D721Med (cell line): ENCODE results near the gene HOXA7.

Source experiments
- DNase-seq: peaks from one replicate; pipeline ENCODE4 v3.0.0; 2011; ENCODE audit warnings: low spot score; ENCODE audit not compliant: insufficient read length
- FAIRE-seq: peaks from 2 replicates; lab custom pipeline; 2011; peaks lifted over from hg19 to GRCh38; lab: Jason Lieb, UNC
- TF ChIP-seq, protein P1 (sequence below): IDR thresholded peaks from 2 replicates; pipeline ENCODE4 v1.5.1; 2012; ENCODE audit warnings: mild to moderate bottlenecking, control low read depth; ENCODE audit not compliant: insufficient read depth; ENCODE audit errors: missing control alignments

The HOXA7 gene

DNA sequence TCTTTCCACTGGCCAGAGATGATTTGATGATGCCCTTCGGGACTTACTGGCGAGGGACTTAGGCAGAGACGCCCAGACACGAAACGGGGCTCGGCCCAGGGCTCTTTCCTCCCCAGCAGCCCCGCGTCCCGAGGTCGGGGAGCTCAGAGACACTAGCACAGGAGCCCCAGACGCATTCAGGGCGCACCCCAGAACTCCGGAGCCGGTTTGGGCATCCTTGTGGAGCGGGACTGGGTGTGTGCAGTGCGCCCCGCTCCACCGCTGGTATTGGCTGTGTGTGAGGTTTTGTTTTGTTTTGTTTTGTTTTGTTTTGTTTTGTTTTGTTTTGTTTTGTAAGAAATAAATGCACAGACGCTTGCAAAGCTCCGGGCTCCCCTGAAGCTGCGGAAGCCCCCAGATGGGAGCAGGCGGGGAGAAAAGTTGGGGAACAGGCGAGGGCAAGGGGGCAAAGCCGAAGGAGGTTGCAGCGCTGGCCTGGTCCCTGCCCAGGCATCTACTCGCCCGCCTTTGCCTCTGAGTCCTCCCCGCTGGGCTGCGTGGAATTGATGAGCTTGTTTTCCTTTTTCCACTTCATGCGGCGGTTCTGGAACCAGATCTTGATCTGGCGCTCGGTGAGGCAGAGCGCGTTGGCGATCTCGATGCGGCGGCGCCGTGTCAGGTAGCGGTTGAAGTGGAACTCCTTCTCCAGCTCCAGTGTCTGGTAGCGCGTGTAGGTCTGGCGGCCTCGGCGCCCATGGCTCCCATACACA, 11.1 kb downstream of the HOXA7 start:
- DNase-seq (no peak), FAIRE-seq (no peak)
- TF ChIP-seq, protein P1, sequence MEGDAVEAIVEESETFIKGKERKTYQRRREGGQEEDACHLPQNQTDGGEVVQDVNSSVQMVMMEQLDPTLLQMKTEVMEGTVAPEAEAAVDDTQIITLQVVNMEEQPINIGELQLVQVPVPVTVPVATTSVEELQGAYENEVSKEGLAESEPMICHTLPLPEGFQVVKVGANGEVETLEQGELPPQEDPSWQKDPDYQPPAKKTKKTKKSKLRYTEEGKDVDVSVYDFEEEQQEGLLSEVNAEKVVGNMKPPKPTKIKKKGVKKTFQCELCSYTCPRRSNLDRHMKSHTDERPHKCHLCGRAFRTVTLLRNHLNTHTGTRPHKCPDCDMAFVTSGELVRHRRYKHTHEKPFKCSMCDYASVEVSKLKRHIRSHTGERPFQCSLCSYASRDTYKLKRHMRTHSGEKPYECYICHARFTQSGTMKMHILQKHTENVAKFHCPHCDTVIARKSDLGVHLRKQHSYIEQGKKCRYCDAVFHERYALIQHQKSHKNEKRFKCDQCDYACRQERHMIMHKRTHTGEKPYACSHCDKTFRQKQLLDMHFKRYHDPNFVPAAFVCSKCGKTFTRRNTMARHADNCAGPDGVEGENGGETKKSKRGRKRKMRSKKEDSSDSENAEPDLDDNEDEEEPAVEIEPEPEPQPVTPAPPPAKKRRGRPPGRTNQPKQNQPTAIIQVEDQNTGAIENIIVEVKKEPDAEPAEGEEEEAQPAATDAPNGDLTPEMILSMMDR, result no peak

DNA sequence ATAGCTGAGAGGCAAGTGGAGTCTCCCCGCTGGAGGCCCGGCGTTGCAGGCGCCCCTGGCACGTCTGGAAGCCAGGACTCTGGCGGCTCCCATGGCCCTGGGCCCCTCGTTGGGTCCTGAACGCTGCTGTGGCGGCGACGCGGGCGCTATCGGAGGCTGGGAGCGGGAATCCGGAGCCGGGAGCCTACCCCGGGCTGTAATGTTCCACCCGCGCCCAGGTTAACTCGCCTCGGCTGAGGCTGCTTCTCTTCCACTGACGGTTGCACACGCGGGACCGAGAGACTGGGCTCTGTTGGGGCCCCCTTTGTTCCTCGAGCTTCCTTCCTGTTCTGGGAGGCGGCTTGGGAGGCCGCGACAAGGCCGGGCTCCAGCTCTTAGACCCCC, 11.7 kb downstream of the HOXA7 start:
- FAIRE-seq (no peak), DNase-seq (no peak)
- TF ChIP-seq, protein P1, result no peak

DNA sequence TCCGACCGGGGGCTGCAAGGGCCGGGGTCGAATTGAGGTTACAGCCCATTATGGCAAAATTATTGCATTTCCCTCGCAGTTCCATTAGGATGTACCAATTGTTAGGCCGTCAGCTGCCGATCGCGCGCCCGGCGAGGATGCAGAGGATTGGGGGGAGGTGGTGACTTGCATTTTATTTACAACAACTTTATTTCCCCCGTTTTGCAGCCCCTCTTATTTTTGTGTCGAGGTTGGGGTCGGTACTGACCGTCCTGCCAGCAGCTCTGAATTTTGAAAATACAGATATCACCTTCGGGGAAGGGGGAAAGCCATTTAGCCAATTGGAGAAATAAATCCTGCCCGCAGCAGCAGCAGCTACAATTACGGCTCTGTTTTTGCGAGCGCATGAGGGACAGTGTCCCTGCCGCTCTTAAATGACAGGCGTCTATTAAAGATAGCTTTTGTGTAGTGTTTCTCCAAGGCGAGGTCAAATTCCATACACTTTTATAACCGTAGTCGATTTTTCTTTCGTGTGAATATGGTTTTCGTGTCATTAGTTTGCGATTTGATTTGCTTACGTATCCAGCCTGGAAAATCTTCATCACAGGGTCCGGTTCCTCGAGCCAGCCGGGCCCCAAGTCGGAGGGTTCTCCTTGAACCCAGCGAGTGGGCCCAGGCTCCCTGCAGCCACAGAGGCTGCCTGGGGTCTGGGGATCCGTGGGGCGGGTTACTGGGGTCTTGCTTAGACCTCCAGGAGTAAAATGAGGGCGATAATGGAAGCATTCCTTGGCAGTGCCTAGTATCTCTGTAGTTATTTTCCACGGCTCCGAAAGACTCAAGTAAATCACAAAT, 12.3 kb downstream of the HOXA7 start:
- DNase-seq, result no peak
- TF ChIP-seq, protein P1, result no peak
- FAIRE-seq, result no peak

DNA sequence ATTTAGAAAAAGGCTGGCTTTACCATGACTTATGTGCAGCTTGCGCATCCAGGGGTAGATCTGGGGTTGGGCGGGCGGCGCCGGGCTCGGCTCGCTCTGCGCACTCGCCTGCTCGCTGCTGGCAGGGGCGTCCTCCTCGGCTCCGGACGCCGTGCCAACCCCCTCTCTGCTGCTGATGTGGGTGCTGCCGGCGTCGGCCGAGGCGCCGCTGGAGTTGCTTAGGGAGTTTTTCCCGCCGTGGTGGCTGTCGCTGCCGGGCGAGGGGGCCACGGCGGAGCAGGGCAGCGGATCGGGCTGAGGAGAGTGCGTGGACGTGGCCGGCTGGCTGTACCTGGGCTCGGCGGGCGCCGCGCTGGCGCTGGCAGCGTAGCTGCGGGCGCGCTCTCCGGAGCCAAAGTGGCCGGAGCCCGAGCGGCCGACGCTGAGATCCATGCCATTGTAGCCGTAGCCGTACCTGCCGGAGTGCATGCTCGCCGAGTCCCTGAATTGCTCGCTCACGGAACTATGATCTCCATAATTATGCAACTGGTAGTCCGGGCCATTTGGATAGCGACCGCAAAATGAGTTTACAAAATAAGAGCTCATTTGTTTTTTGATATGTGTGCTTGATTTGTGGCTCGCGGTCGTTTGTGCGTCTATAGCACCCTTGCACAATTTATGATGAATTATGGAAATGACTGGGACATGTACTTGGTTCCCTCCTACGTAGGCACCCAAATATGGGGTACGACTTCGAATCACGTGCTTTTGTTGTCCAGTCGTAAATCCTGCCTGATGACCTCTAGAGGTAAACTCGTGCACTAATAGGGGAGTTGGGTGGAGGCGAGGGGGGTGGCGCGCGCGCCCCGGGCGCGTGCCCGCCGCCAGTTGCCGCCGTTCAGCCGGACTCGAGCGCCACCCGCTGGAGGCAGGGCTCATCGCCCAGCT, 13.2 kb downstream of the HOXA7 start, which contains the start of gene HOXA5:
Gene HOXA5, minus strand, starts transcription at position 659 of the 927 bp plus-strand sequence. Its CDS starts 74 bp downstream, at position 585.
- FAIRE-seq, result no peak
- TF ChIP-seq, protein P1, result peak; percentile 61
- DNase-seq, result no peak

DNA sequence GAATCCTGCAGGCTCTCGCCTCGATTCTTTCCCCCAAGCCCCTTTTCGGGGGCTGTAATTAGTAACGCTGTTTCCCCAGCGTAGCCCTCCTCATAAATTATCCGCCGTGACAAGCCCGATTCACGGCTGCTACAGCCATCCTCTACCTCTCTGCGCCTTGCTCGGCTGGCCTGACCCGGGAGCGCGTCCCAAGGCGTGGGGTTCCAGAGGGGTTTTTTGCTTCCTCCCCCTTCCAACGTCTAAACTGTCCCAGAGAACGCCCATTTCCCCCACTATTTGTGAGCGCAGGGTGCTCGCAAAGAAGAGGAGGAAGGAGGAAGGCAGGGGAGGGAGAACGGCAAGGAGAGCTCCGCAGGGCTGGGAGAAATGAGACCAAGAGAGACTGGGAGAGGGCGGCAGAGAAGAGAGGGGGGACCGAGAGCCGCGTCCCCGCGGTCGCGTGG, 13.9 kb downstream of the HOXA7 start:
- FAIRE-seq (no peak), DNase-seq (no peak)
- TF ChIP-seq, protein P1, result no peak

DNA sequence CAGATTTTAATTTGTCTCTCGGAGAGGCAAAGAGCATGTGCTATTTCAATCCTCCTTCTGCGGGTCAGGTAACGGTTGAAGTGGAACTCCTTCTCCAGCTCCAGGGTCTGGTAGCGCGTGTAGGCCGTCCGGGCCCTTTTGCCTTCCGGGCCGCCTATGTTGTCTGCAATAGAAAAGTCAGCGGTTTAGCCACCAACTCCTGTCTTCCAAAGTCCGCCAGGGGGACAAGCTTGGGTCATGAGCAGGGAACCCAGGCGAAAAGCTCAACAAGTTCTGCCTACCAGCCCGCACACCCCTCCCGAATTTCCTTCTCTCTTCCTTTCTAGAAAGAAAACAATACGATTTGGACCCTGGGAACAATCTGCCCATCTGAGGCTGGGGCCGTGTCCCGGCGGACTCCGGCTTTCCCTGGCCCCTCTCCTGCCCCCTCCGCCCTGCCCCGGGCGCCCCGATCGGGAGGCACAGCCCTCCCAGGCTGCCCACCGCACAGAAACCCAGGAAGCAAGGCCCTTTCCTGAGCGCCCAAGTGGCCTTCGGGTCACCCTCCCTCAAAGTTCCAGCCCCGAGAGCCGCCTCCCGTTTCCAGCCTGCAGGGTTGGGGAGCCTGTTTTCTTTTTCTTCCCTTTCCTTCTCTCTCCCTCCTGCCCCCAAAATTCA, 14.4 kb downstream of the HOXA7 start:
- no peak for FAIRE-seq
- no peak for DNase-seq

More for the DNA sequence above, 14.4 kb downstream of the HOXA7 start:
- TF ChIP-seq, protein P1, result no peak
